Naive thymus-derived CD8-positive, alpha-beta T cell (primary cell): ENCODE measurements around the gene UQCRC1. TPM values are rescaled to one million over a fixed set of nuclear protein-coding genes. Genes with fewer than 3 reads are reported as not detected.

Experiments used
- ATAC-seq, 2 donors: fragments of 150-1000 bp; cut with Tn5 transposase in 1 of 2; sonication (Bioruptor Pico), chemical (Tn5 transposase) in 1 of 2; 1 replicate in 1 of 2; 2 replicates in 1 of 2; pipeline ENCODE4 v1.10.0; 2021; ENCODE audit warnings: mild to moderate bottlenecking in 2 of 2, moderate library complexity in 2 of 2
- POLR2A ChIA-PET: fragments of 350-600 bp; sonication (Branson Sonifier 250); formaldehyde crosslinking; loops from one replicate; lab custom pipeline; 2021; ENCODE audit warnings: antibody characterized with exemption; lab: Charles Lee
- DNase-seq, 10 donors: peaks; one replicate each; pipeline versions ENCODE4 v3.0.0 to v3.0.0-alpha.2; 2020 to 2022
- H3K27ac Mint-ChIP-seq, 10 donors: one replicate each; pipeline ENCODE4 v1.8.0; 2020 to 2022; ENCODE audit warnings: mild to moderate bottlenecking in 10 of 10, mixed read lengths in 10 of 10, moderate library complexity in 4 of 10, inconsistent platforms in 1 of 10
- H3K27me3 Mint-ChIP-seq, 5 donors: one replicate each; pipeline ENCODE4 v1.8.0; 2021 to 2022; ENCODE audit warnings: mixed read lengths in 5 of 5
- H3K36me3 Mint-ChIP-seq, 3 donors: one replicate each; pipeline ENCODE4 v1.8.0; 2020 to 2022; ENCODE audit warnings: mixed read lengths in 3 of 3, mild to moderate bottlenecking in 2 of 3, inconsistent platforms in 1 of 3
- H3K4me1 Mint-ChIP-seq, 4 donors: one replicate each; pipeline ENCODE4 v1.8.0; 2021 to 2022; ENCODE audit warnings: mixed read lengths in 4 of 4
- H3K4me3 Mint-ChIP-seq, 10 donors: one replicate each; pipeline ENCODE4 v1.8.0; 2020 to 2022; ENCODE audit warnings: mild to moderate bottlenecking in 10 of 10, mixed read lengths in 10 of 10, moderate library complexity in 6 of 10, inconsistent platforms in 1 of 10
- H3K9me3 Mint-ChIP-seq, 9 donors: one replicate each; pipeline ENCODE4 v1.8.0; 2020 to 2022; ENCODE audit warnings: mixed read lengths in 9 of 9, mild to moderate bottlenecking in 3 of 9, inconsistent platforms in 1 of 9, moderate library complexity in 1 of 9
- polyA plus RNA-seq, 3 donors: library from polyadenylated mRNA; unstranded; fragments of 300-500 nt; fragmentation: Illumina TruSeq; gene quantifications; one replicate each; pipeline ENCODE4 v1.2.3, GENCODE V29; 2021
- total RNA-seq, 8 experiments: library from RNA in 2 of 8; stranded (reverse) in 2 of 8; gene quantifications; one replicate each; pipeline ENCODE4 v1.2.3 and lab custom pipeline; 2021 to 2026

UQCRC1 gene
- total and polyA plus RNA-seq, 5 experiments from 2014 or later = 78.8 to 167 (median 143) TPM

DNA sequence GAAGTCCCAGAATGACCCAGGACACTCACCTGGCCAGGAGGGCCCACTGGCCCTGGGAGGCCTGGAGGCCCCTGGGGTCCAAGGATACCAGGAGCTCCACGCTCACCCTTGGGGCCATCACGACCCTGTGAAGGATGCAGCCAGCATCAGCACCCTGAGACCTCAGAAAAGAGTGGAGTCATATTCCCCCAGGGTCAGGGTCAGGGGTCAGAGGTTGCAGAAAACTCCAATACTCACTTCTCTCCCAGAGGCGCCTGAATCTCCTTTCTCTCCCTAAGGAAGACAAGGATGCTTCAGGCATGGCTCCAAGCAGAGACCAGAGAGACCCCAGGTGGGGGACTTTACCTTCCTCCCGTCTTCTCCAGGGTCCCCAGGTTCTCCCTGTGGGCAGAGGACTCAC is 32.8 kb downstream of the UQCRC1 start:
- Mint-ChIP-seq H3K9me3 (no peaks in the 10 kb centered on the region), H3K4me1 (no peaks in the 10 kb centered on the region), H3K27me3 (no peaks in the 10 kb centered on the region), H3K4me3 (no peak overlapping the region), H3K27ac (no peak overlapping the region), H3K36me3 (no peaks in the 10 kb centered on the region)
- POLR2A ChIA-PET = no interaction called here
- no peak for ATAC-seq
- DNase-seq = no peak

- H3K27ac Mint-ChIP-seq = no peak overlapping the region
- H3K4me3 Mint-ChIP-seq = no peak overlapping the region
- H3K36me3 Mint-ChIP-seq = no peaks in the 10 kb centered on the region
- POLR2A ChIA-PET = no interaction called here
- no peaks in the 10 kb centered on the region for H3K9me3 Mint-ChIP-seq
- H3K27me3 Mint-ChIP-seq = no peaks in the 10 kb centered on the region
- ATAC-seq = no peak
- H3K4me1 Mint-ChIP-seq = no peaks in the 10 kb centered on the region
- DNase-seq = no peak
Measured at GRCh38 chr3:48575366-48575765, 34.1 kb downstream of the UQCRC1 start.

DNA sequence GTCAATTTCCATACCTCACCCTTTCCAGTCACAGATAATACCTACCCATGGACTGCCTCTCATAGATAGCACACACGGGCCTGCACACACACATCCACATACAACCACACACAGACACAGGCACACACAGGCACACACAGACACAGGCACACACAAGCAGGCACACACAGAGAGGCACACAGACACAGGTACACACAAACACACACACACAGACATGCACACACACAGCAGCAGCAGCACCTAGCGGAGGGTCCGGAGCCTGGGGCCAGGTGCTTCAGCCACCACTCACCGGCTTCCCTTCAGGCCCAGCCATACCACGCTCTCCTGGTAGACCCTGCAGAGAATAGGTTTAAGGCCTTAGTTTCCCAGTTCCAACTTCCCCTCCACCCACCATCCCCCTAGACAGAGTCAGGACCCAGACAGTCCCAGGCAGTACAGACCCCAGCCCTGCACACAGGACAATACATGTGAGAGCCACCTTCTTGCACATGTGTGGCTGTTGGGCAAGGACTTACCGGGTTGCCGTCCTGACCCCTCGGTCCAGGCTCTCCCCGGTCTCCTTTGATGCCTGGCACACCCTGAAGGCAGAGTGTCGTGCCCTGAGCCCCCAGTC is 35.4 kb downstream of the UQCRC1 start:
- Mint-ChIP-seq H3K27ac (peak overlapping the region in 2 of 10 donors; percentile 11 to 35), H3K4me3 (no peak overlapping the region), H3K27me3 (no peaks in the 10 kb centered on the region), H3K9me3 (no peaks in the 10 kb centered on the region), H3K4me1 (no peaks in the 10 kb centered on the region), H3K36me3 (no peaks in the 10 kb centered on the region)
- DNase-seq (no peak), ATAC-seq (no peak)
- POLR2A ChIA-PET = interaction anchor here (0.6 kb wide), 1 partner anchor 329 kb away, joined by 3 read pairs; no protein-coding TSS in a partner anchor

DNA sequence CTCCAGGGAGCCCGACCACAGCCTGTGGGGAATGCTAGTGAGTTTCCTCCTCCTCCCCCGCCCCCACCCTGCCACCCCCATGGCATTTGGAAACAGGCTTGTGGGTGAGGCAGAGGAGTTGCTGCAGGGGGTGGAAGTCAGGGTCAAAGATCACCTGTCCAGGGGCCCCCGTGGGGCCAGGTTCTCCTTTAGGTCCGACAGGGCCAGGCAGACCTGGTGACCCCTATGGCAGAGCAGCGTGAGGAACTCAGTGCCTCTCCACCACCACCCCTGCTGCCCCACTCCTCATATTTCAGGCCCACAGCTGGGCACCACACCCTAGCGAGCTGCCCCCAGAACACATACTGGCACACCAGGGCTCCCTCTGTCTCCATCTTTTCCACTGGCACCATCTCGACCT is 36.9 kb downstream of the UQCRC1 start:
- no peaks in the 10 kb centered on the region for H3K9me3 Mint-ChIP-seq
- H3K27ac Mint-ChIP-seq = no peak overlapping the region
- no peaks in the 10 kb centered on the region for H3K27me3 Mint-ChIP-seq
- DNase-seq = no peak
- H3K4me3 Mint-ChIP-seq = no peak overlapping the region
- H3K36me3 Mint-ChIP-seq = no peaks in the 10 kb centered on the region
- no peaks in the 10 kb centered on the region for H3K4me1 Mint-ChIP-seq
- no peak for ATAC-seq
- POLR2A ChIA-PET = no interaction called here

- Mint-ChIP-seq H3K4me1 (no peaks in the 10 kb centered on the region), H3K4me3 (no peak overlapping the region), H3K27ac (no peak overlapping the region), H3K36me3 (no peaks in the 10 kb centered on the region), H3K9me3 (no peaks in the 10 kb centered on the region), H3K27me3 (no peaks in the 10 kb centered on the region)
- POLR2A ChIA-PET = no interaction called here
- no peak for ATAC-seq
- DNase-seq = no peak
Measured at GRCh38 chr3:48571938-48572337, 37.5 kb downstream of the UQCRC1 start.

GRCh38 chr3:48569808-48570450 is 39.5 kb downstream of the UQCRC1 start:
- POLR2A ChIA-PET = no interaction called here
- ATAC-seq (no peak), DNase-seq (no peak)
- H3K4me1 Mint-ChIP-seq = peaks cover 0 to 3% (median 1%) of the 10 kb centered on the region in 4 donors
- H3K36me3 Mint-ChIP-seq = no peaks in the 10 kb centered on the region
- no peaks in the 10 kb centered on the region for H3K9me3 Mint-ChIP-seq
- H3K27me3 Mint-ChIP-seq = no peaks in the 10 kb centered on the region
- no peak overlapping the region for H3K27ac Mint-ChIP-seq
- H3K4me3 Mint-ChIP-seq = no peak overlapping the region

- POLR2A ChIA-PET = no interaction called here
- Mint-ChIP-seq H3K36me3 (no peaks in the 10 kb centered on the region), H3K27ac (no peak overlapping the region), H3K27me3 (no peaks in the 10 kb centered on the region), H3K9me3 (no peaks in the 10 kb centered on the region), H3K4me3 (no peak overlapping the region), H3K4me1 (peaks cover 0 to 3% (median 1%) of the 10 kb centered on the region in 4 donors)
- no peak for ATAC-seq
- DNase-seq = no peak
Measured at GRCh38 chr3:48569400-48569799, 40.0 kb downstream of the UQCRC1 start.

DNA sequence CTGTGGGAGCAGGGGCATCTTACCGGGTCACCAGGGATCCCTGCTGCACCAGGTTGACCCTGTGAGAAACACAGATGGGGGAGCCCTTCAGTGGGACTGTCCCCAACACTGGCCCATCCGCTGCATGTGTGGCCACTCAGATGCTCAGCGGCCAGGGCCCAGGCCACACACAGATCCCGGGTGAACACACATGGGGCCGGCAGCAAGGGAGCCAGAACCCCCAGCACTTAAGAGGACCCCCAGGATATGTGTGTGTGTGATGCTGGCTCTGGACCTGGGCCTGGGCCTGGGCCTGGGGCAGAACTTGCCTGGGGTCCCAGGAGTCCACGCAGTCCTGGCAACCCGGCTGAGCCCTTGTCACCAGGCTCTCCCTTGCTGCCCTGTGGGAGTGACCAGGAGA is 41.0 kb downstream of the UQCRC1 start:
- Mint-ChIP-seq H3K4me1 (peaks cover 0 to 8% (median 2%) of the 10 kb centered on the region in 4 donors), H3K4me3 (no peak overlapping the region), H3K27me3 (no peaks in the 10 kb centered on the region), H3K9me3 (no peaks in the 10 kb centered on the region), H3K36me3 (no peaks in the 10 kb centered on the region), H3K27ac (no peak overlapping the region)
- DNase-seq (no peak), ATAC-seq (no peak)
- POLR2A ChIA-PET = no interaction called here

DNA sequence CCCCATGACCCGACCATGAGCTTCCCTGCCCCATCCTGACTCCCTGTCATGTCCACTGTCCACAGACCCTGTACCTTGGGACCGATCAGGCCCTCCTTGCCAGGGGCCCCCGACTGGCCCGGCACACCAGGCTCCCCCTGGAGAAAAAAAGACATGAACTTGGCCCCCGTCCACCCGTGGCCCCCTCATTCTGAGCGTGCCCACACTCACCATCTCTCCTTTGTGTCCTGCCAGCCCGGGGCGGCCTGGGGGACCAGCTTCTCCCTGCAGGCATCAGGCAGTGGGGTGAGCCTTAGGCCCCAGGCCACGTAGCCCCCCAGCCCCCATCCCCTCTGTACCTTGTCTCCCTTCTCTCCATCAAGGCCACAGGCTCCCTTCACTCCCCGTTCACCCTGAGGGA is 41.9 kb downstream of the UQCRC1 start:
- no peak overlapping the region for H3K27ac Mint-ChIP-seq
- H3K4me3 Mint-ChIP-seq = no peak overlapping the region
- no peak for ATAC-seq
- H3K36me3 Mint-ChIP-seq = no peaks in the 10 kb centered on the region
- H3K9me3 Mint-ChIP-seq = no peaks in the 10 kb centered on the region
- no peak for DNase-seq
- POLR2A ChIA-PET = no interaction called here
- H3K4me1 Mint-ChIP-seq = peaks cover 0 to 8% (median 2%) of the 10 kb centered on the region in 4 donors
- H3K27me3 Mint-ChIP-seq = no peaks in the 10 kb centered on the region

- H3K27ac Mint-ChIP-seq = no peak overlapping the region
Measured at GRCh38 chr3:48567090-48567489, 42.4 kb downstream of the UQCRC1 start.

GRCh38 chr3:48566401-48566760 is 43.1 kb downstream of the UQCRC1 start:
- POLR2A ChIA-PET = no interaction called here
- Mint-ChIP-seq H3K9me3 (no peaks in the 10 kb centered on the region), H3K27ac (peak overlapping the region in 1 of 10 donors; percentile 14)

More at GRCh38 chr3:48567090-48567489, 42.4 kb downstream of the UQCRC1 start:
- Mint-ChIP-seq H3K36me3 (no peaks in the 10 kb centered on the region), H3K27me3 (no peaks in the 10 kb centered on the region), H3K4me1 (peaks cover 0 to 8% (median 2%) of the 10 kb centered on the region in 4 donors), H3K4me3 (no peak overlapping the region), H3K9me3 (no peaks in the 10 kb centered on the region)
- no peak for ATAC-seq
- POLR2A ChIA-PET = no interaction called here
- DNase-seq = no peak

GRCh38 chr3:48565591-48566400 is 43.6 kb downstream of the UQCRC1 start:
- POLR2A ChIA-PET = no interaction called here
- Mint-ChIP-seq H3K9me3 (no peaks in the 10 kb centered on the region), H3K4me1 (peaks cover 0 to 11% (median 2%) of the 10 kb centered on the region in 4 donors), H3K27me3 (no peaks in the 10 kb centered on the region), H3K4me3 (no peak overlapping the region), H3K36me3 (no peaks in the 10 kb centered on the region), H3K27ac (peak overlapping the region in 7 of 10 donors; percentile 9 to 74 (median 37))
- ATAC-seq = no peak
- no peak for DNase-seq

More at GRCh38 chr3:48566401-48566760, 43.1 kb downstream of the UQCRC1 start:
- no peaks in the 10 kb centered on the region for H3K27me3 Mint-ChIP-seq
- no peak for DNase-seq
- no peak for ATAC-seq
- no peaks in the 10 kb centered on the region for H3K36me3 Mint-ChIP-seq
- peaks cover 0 to 8% (median 2%) of the 10 kb centered on the region in 4 donors for H3K4me1 Mint-ChIP-seq
- H3K4me3 Mint-ChIP-seq = no peak overlapping the region

DNA sequence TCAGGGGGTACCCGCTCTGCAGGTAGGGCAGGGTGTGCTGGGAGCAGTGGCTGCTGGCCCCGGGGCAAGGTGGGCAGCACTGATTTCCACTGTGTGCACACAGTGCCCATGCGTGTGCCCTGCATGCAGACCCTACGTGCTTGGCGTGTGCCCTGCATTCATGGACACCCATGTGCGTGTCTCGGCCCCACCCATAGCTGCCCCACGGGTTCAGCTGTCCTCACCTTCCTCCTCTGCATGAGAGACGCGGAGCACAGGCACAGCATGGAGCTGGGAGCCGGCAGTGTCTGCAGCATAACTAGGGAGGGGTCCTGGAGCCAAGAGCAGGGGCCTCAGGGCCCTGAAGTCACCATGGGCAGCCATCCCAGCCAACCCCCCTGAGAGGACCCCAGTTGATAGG is 44.3 kb downstream of the UQCRC1 start:
- H3K36me3 Mint-ChIP-seq = no peaks in the 10 kb centered on the region
- peak overlapping the region in 5 of 10 donors; percentile 9 to 74 (median 16) for H3K27ac Mint-ChIP-seq
- DNase-seq (no peak), ATAC-seq (no peak)
- H3K4me1 Mint-ChIP-seq = peaks cover 0 to 16% (median 2%) of the 10 kb centered on the region in 4 donors
- no peak overlapping the region for H3K4me3 Mint-ChIP-seq
- no peaks in the 10 kb centered on the region for H3K9me3 Mint-ChIP-seq
- POLR2A ChIA-PET = no interaction called here
- H3K27me3 Mint-ChIP-seq = no peaks in the 10 kb centered on the region
